Fibroblast of lung (primary cell): ENCODE results near the gene ARHGAP28. TPM values are rescaled to one million over a fixed set of nuclear protein-coding genes. Genes with fewer than 3 reads are reported as not detected.

Experiments
- DNase-seq, 2 donors: peaks; one replicate each; pipeline versions ENCODE4 v3.0.0 to v3.0.0-alpha.2; 2010; ENCODE audit warnings: low read depth in 2 of 2
- H2AFZ ChIP-seq: 2 replicates; pipeline ENCODE4 v1.5.1; 2012; ENCODE audit warnings: low read length, control low read depth, inconsistent platforms
- H3K27ac ChIP-seq: 2 replicates; pipeline ENCODE4 v1.5.1; 2011; ENCODE audit warnings: low read length, control low read depth; ENCODE audit not compliant: insufficient read depth
- H3K27me3 ChIP-seq: 2 replicates; pipeline ENCODE4 v1.5.1; 2011; ENCODE audit warnings: mild to moderate bottlenecking, low read length; ENCODE audit not compliant: control insufficient read depth, insufficient read depth
- H3K36me3 ChIP-seq: 2 replicates; pipeline ENCODE4 v1.5.1; 2011; ENCODE audit warnings: low read length; ENCODE audit not compliant: control insufficient read depth, insufficient read depth
- H3K4me1 ChIP-seq: 2 replicates; pipeline ENCODE4 v1.5.1; 2011; ENCODE audit warnings: low read length; ENCODE audit not compliant: control insufficient read depth, insufficient read depth; ENCODE audit errors: extremely low read depth
- H3K4me2 ChIP-seq: 2 replicates; pipeline ENCODE4 v1.5.1; 2011; ENCODE audit warnings: low read length, control low read depth; ENCODE audit not compliant: insufficient read depth; ENCODE audit errors: extremely low read depth
- H3K4me3 ChIP-seq, 4 experiments: fragments of 200-600 bp in 1 of 4; sonication (generic) in 1 of 4; replicated peaks in 1 of 4; 2 replicates each; pipeline ENCODE4 v1.5.1; 2011 to 2016; ENCODE audit warnings: low read length in 4 of 4, low read depth in 3 of 4, mild to moderate bottlenecking in 3 of 4, control low read depth in 2 of 4, inconsistent platforms in 1 of 4, mixed read lengths in 1 of 4; ENCODE audit not compliant: insufficient read depth in 1 of 4; ENCODE audit errors: control extremely low read depth in 1 of 4
- H3K79me2 ChIP-seq: 2 replicates; pipeline ENCODE4 v1.5.1; 2012; ENCODE audit warnings: mild to moderate bottlenecking, low read length, inconsistent platforms; ENCODE audit not compliant: control insufficient read depth, insufficient read depth
- H3K9ac ChIP-seq: 2 replicates; pipeline ENCODE4 v1.5.1; 2011; ENCODE audit warnings: mild to moderate bottlenecking, low read length, control low read depth; ENCODE audit not compliant: insufficient read depth
- H3K9me3 ChIP-seq: 2 replicates; pipeline ENCODE4 v1.5.1; 2012; ENCODE audit warnings: low read depth, low read length; ENCODE audit not compliant: control insufficient read depth, insufficient read depth
- H4K20me1 ChIP-seq: 2 replicates; pipeline ENCODE4 v1.5.1; 2011; ENCODE audit warnings: low read length; ENCODE audit not compliant: control insufficient read depth, insufficient read depth; ENCODE audit errors: extremely low read depth
- CTCF ChIP-seq, 2 donors: IDR thresholded peaks in 1 of 2; conservative IDR thresholded peaks in 1 of 2; 1 replicate in 1 of 2; 2 replicates in 1 of 2; pipeline ENCODE4 v1.5.1; 2011 to 2012; ENCODE audit warnings: low read length in 2 of 2, control low read depth in 1 of 2, inconsistent platforms in 1 of 2, low read depth in 1 of 2, mild to moderate bottlenecking in 1 of 2
- EZH2 ChIP-seq: IDR thresholded peaks from 2 replicates; pipeline ENCODE4 v1.5.1; 2012; ENCODE audit warnings: low read length, control low read depth, mild to moderate bottlenecking; ENCODE audit errors: missing control alignments
- polyA plus RNA-seq, 2 donors: library from polyadenylated mRNA; depleted of rRNA in 1 of 2; stranded (reverse) in 1 of 2; unstranded in 1 of 2; fragments of >200 nt; gene quantifications; 2 replicates each; pipeline ENCODE4 v1.2.1, GENCODE V29; 2011 to 2012; ENCODE audit warnings: missing spikeins in 1 of 2
- total RNA-seq: library from RNA; depleted of rRNA; stranded (reverse); fragments of >200 nt; gene quantifications from 2 replicates; pipeline ENCODE4 v1.2.1, GENCODE V29; 2014

The ARHGAP28 gene
- total and polyA plus RNA-seq, 2 donors (not counting 1 experiment from before 2014, with no cell fraction given): 3.3 to 35.0 TPM

- TF ChIP-seq EZH2 (no peak), CTCF (conservative IDR thresholded peaks at IDR 0.05 in 1 of 2, IDR thresholded peaks at IDR 0.05 in 1 of 2; ENCODE audit: low read depth in 1 of 2, low read length in 2 of 2) (no peak)
- DNase-seq: no peak
- Histone ChIP-seq H3K79me2 (no peaks in the 10 kb centered on the region), H3K9me3 (no peaks in the 10 kb centered on the region), H3K4me2 (no peak overlapping the region), H3K9ac (no peak overlapping the region), H4K20me1 (no peaks in the 10 kb centered on the region), H3K4me3 (no peak overlapping the region), H3K4me1 (no peaks in the 10 kb centered on the region), H3K27me3 (no peaks in the 10 kb centered on the region), H2AFZ (no peak overlapping the region), H3K36me3 (no peaks in the 10 kb centered on the region), H3K27ac (no peak overlapping the region)
These were observed 120.9 kb downstream of the ARHGAP28 start for GRCh38 chr18:6850396-6850795.

- Histone ChIP-seq H3K36me3 (no peaks in the 10 kb centered on the region), H3K9me3 (no peaks in the 10 kb centered on the region), H3K9ac (no peak overlapping the region), H3K27me3 (no peaks in the 10 kb centered on the region), H3K4me1 (no peaks in the 10 kb centered on the region), H2AFZ (no peak overlapping the region), H3K79me2 (no peaks in the 10 kb centered on the region), H3K27ac (no peak overlapping the region), H4K20me1 (no peaks in the 10 kb centered on the region), H3K4me2 (no peak overlapping the region), H3K4me3 (no peak overlapping the region)
- TF ChIP-seq CTCF (conservative IDR thresholded peaks at IDR 0.05 in 1 of 2, IDR thresholded peaks at IDR 0.05 in 1 of 2; ENCODE audit: low read depth in 1 of 2, low read length in 2 of 2) (no peak), EZH2 (no peak)
- no peak for DNase-seq
These were observed 122.0 kb downstream of the ARHGAP28 start for GRCh38 chr18:6851480-6851879.

GRCh38 chr18:6854811-6855210 lies 125.3 kb downstream of the ARHGAP28 start:
- H4K20me1 ChIP-seq: no peaks in the 10 kb centered on the region
- DNase-seq: no peak

More at GRCh38 chr18:6854811-6855210, 125.3 kb downstream of the ARHGAP28 start:
- Histone ChIP-seq H3K4me1 (no peaks in the 10 kb centered on the region), H3K79me2 (no peaks in the 10 kb centered on the region), H3K4me2 (no peak overlapping the region), H3K36me3 (no peaks in the 10 kb centered on the region), H2AFZ (no peak overlapping the region), H3K27me3 (no peaks in the 10 kb centered on the region), H3K9ac (no peak overlapping the region), H3K9me3 (no peaks in the 10 kb centered on the region), H3K27ac (no peak overlapping the region), H3K4me3 (no peak overlapping the region)
- TF ChIP-seq CTCF (conservative IDR thresholded peaks at IDR 0.05 in 1 of 2, IDR thresholded peaks at IDR 0.05 in 1 of 2; ENCODE audit: low read depth in 1 of 2, low read length in 2 of 2) (no peak), EZH2 (no peak)
